Measurements from ENCODE around the gene TMEM141. TPM values are rescaled to one million over a fixed set of nuclear protein-coding genes. Genes with fewer than 3 reads are reported as not detected.

Gene TMEM141
- total RNA-seq, 1 donor from 2014 or later: 63.9 TPM

Small RNA genes within 50 kb of the gene (microRNA-seq; reads per million reads assigned to microRNA genes)
- not detected for gene MIR4292
- not detected for gene MIR6722

Other genes starting within 250 kb of the TMEM141 start
- 6.2 and 16.0 TPM in 2 replicates for gene NOTCH1, start 245.3 kb upstream of the TMEM141 start, total RNA-seq
- 6.0 and 7.0 TPM in 2 replicates for gene EGFL7, start 128.4 kb upstream of the TMEM141 start, total RNA-seq
- 21.3 and 35.5 TPM in 2 replicates for gene AGPAT2, start 103.9 kb upstream of the TMEM141 start, total RNA-seq
- not detected in 2 replicates for gene DIPK1B, start 78.8 kb upstream of the TMEM141 start, total RNA-seq
- gene LCN10, start 48.4 kb upstream of the TMEM141 start, total RNA-seq: not detected in 2 replicates
- gene LCN6, start 42.8 kb upstream of the TMEM141 start, total RNA-seq: not detected in 2 replicates
- 0.21 TPM in 1 of 2 replicates, not detected in the other for gene LCN8, start 33.1 kb upstream of the TMEM141 start, total RNA-seq
- gene LCN15, start 26.8 kb upstream of the TMEM141 start, total RNA-seq: not detected in 2 replicates
- 0.70 and 3.4 TPM in 2 replicates for gene CCDC183, start 5.0 kb downstream of the TMEM141 start, total RNA-seq
- 94.2 and 122 TPM in 2 replicates for gene RABL6, start 16.6 kb downstream of the TMEM141 start, total RNA-seq
- 2.7 and 6.5 TPM in 2 replicates for gene AJM1, start 51.1 kb downstream of the TMEM141 start, total RNA-seq
- gene PHPT1, start 58.1 kb downstream of the TMEM141 start, total RNA-seq: 106 and 131 TPM in 2 replicates
- 2.9 and 3.4 TPM in 2 replicates for gene MAMDC4, start 61.0 kb downstream of the TMEM141 start, total RNA-seq
- 353 and 413 TPM in 2 replicates for gene EDF1, start 75.0 kb downstream of the TMEM141 start, total RNA-seq
- 7.0 and 31.0 TPM in 2 replicates for gene TRAF2, start 95.2 kb downstream of the TMEM141 start, total RNA-seq
- gene FBXW5, start 153.4 kb downstream of the TMEM141 start, total RNA-seq: 170 and 196 TPM in 2 replicates
- 0.88 TPM in 1 of 2 replicates, not detected in the other for gene C8G, start 153.9 kb downstream of the TMEM141 start, total RNA-seq
- 0.10 and 0.27 TPM in 2 replicates for gene LCN12, start 160.9 kb downstream of the TMEM141 start, total RNA-seq
- 126 and 177 TPM in 2 replicates for gene PTGDS, start 186.2 kb downstream of the TMEM141 start, total RNA-seq
- gene LCNL1, start 191.6 kb downstream of the TMEM141 start, total RNA-seq: 5.0 and 13.8 TPM in 2 replicates
- gene PAXX, start 201.1 kb downstream of the TMEM141 start, total RNA-seq: 57.3 and 67.3 TPM in 2 replicates
- not detected in 2 replicates for gene CLIC3, start 205.2 kb downstream of the TMEM141 start, total RNA-seq
- 21.1 and 26.3 TPM in 2 replicates for gene ABCA2, start 236.9 kb downstream of the TMEM141 start, total RNA-seq
- gene FUT7, start 240.7 kb downstream of the TMEM141 start, total RNA-seq: not detected in 2 replicates